Measurements from ENCODE around the gene COL4A2.

DNA sequence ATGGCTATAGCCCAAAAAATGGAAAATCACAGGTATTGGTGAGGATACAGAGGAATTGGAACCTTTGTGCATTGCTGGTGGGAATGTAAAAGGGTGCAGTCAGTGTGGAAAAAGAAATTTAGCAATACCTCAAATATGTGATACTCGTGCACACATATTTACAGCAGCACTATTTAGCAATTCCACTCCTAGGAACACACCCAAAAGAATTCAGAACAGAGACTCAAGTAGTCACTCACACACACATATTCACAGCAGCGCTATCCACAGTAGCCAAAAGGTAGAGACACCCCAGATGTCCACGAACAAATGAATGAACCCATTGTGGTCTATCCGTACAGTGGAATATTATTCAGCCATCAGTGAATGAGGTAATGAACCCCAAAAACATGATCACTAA lies 114.0 kb downstream of the COL4A2 start:
- TF ChIP-seq RCOR1 (IDR thresholded peaks at IDR 0.05; ENCODE audit: low read depth, low read length) (no peak), POLR2A (IDR thresholded peaks at IDR 0.05; ENCODE audit: low read length) (no peak), POLR2AphosphoS2 (conservative IDR thresholded peaks at IDR 0.05; ENCODE audit: low read length) (no peak), FOSB (CRISPR knock-in tag; IDR thresholded peaks at IDR 0.05) (no peak), CBX2 (IDR thresholded peaks at IDR 0.05; ENCODE audit: borderline replicate concordance, low read depth) (no peak)
- TF ChIP-seq, protein P1, sequence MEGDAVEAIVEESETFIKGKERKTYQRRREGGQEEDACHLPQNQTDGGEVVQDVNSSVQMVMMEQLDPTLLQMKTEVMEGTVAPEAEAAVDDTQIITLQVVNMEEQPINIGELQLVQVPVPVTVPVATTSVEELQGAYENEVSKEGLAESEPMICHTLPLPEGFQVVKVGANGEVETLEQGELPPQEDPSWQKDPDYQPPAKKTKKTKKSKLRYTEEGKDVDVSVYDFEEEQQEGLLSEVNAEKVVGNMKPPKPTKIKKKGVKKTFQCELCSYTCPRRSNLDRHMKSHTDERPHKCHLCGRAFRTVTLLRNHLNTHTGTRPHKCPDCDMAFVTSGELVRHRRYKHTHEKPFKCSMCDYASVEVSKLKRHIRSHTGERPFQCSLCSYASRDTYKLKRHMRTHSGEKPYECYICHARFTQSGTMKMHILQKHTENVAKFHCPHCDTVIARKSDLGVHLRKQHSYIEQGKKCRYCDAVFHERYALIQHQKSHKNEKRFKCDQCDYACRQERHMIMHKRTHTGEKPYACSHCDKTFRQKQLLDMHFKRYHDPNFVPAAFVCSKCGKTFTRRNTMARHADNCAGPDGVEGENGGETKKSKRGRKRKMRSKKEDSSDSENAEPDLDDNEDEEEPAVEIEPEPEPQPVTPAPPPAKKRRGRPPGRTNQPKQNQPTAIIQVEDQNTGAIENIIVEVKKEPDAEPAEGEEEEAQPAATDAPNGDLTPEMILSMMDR (IDR thresholded peaks at IDR 0.05): no peak
